GM10248 (cell line): ENCODE results near the gene SARNP.

ENCODE experiments used
- CTCF ChIA-PET: fragments of 300-600 bp; sonication (Branson Sonifier 250); formaldehyde crosslinking; extraction: SDS; loops from one replicate; lab custom pipeline; 2021; ENCODE audit warnings: antibody characterized with exemption; lab: Yijun Ruan, JAX
- POLR2A ChIA-PET: fragments of 350-650 bp; sonication (Branson Sonifier 250); formaldehyde crosslinking; extraction: SDS; loops from one replicate; lab custom pipeline; 2020; ENCODE audit warnings: antibody characterized with exemption; lab: Yijun Ruan, JAX
- DNase-seq: peaks from one replicate; pipeline ENCODE4 v3.0.0; 2012; ENCODE audit errors: extremely low spot score
- TF ChIP-seq, protein P1 (sequence below): IDR thresholded peaks from 2 replicates; pipeline ENCODE4 v1.5.1; 2012; ENCODE audit warnings: mild to moderate bottlenecking, low read depth; ENCODE audit errors: extremely low read depth, missing control alignments, control extremely low read depth

The SARNP gene

DNA sequence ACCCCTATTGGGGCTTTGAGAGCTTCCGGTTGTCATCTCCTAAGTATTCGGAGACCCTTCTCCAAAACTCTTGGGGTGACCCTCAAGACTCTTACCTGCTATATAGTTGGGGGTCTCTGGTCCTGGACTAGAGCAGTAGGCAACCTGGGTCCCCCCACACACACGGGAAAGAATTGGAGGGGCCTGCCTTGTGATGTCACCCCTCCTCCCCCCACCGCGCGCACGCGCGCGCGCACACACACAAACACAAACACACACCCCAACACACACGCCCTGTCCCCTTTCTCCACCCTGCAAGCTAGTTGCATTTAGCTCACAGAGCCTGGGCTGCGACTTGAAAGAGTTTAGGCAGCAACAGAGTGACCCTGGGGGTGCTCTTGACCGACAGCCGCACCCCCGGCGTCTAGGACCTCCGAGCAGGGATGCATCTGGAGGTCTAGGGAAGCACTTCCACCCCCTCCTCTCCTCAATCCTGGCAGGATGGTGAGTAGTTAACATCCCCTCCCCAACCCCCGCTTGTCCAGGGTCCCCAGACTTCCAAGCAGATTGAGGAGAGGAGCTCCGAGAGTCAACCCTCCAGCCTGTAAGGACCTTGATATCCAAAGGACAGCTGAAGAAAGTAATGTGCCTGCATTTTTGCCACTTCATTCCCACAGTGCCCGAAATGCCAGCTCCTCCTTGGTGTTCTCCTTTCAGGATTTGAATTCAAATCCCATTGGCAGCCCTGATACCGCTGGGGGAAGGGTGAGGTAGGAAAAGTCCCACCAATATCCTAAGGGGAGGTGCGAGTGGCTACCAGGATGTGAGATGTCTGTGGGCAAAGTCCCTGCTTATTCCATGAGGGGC, 13.3 kb upstream of the SARNP start:
- POLR2A ChIA-PET: interaction anchor here (0.5 to 2.8 kb wide), 4 partner anchors 12 to 326 kb away, joined by 3 to 41 read pairs (median 4); partner anchors contain the start of genes ORMDL2, PA2G4 and SARNP
- peak; percentile 65 for DNase-seq
- TF ChIP-seq, protein P1, sequence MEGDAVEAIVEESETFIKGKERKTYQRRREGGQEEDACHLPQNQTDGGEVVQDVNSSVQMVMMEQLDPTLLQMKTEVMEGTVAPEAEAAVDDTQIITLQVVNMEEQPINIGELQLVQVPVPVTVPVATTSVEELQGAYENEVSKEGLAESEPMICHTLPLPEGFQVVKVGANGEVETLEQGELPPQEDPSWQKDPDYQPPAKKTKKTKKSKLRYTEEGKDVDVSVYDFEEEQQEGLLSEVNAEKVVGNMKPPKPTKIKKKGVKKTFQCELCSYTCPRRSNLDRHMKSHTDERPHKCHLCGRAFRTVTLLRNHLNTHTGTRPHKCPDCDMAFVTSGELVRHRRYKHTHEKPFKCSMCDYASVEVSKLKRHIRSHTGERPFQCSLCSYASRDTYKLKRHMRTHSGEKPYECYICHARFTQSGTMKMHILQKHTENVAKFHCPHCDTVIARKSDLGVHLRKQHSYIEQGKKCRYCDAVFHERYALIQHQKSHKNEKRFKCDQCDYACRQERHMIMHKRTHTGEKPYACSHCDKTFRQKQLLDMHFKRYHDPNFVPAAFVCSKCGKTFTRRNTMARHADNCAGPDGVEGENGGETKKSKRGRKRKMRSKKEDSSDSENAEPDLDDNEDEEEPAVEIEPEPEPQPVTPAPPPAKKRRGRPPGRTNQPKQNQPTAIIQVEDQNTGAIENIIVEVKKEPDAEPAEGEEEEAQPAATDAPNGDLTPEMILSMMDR: no peak
- CTCF ChIA-PET: interaction anchor here (0.9 to 3.0 kb wide), 11 partner anchors 9 to 165 kb away, joined by 3 to 18 read pairs (median 3); partner anchors contain the start of gene PYM1

GRCh38 chr12:55829967-55830600, 12.6 kb upstream of the SARNP start:
- CTCF ChIA-PET: interaction anchor here (0.8 to 3.0 kb wide), 17 partner anchors 9 to 166 kb away, joined by 3 to 18 read pairs (median 3); partner anchors contain the start of genes ORMDL2, PYM1 and SARNP
- POLR2A ChIA-PET: interaction anchor here (0.5 to 2.8 kb wide), 10 partner anchors 11 to 793 kb away, joined by 3 to 41 read pairs (median 4); partner anchors contain the start of genes ORMDL2, PA2G4, RAB5B and SARNP
- peak; percentile 51 for DNase-seq
- TF ChIP-seq, protein P1: no peak

- DNase-seq: no peak
- CTCF ChIA-PET: interaction anchor here (1.4 to 3.0 kb wide), 4 partner anchors 8 to 154 kb away, joined by 3 to 18 read pairs (median 4); no protein-coding TSS in a partner anchor
- TF ChIP-seq, protein P1: no peak
- POLR2A ChIA-PET: interaction anchor here (2.8 kb wide), 1 partner anchor 9 kb away, joined by 41 read pairs; the partner anchor contains the start of genes ORMDL2 and SARNP
Observed at GRCh38 chr12:55828357-55828756, 10.8 kb upstream of the SARNP start.

- TF ChIP-seq, protein P1: no peak
- POLR2A ChIA-PET: no interaction called here
- DNase-seq: no peak
- CTCF ChIA-PET: interaction anchor here (1.2 to 1.3 kb wide), 4 partner anchors 10 to 98 kb away, joined by 3 to 14 read pairs (median 4); partner anchors contain the start of genes ORMDL2 and SARNP
Observed at GRCh38 chr12:55827806-55828205, 10.3 kb upstream of the SARNP start.

DNA sequence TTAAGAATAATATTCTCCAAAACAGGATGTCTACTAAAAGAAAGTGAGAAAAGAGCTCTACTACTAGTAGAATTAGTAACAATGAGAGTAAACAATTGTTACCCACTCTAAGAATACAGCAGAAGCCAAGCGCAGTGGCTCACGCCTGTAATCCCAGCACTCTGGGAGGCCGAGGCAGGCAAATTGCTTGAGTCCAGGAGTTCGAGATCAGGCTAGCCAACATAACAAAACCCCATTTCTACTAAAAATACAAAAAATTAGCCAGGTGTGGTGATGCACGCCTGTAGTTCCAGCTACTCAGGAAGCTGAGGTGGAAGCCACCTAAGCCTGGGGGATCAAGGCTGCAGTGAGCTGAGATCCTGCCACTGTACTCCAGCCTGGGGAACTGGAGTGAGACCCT, 7.2 kb upstream of the SARNP start:
- TF ChIP-seq, protein P1: no peak
- POLR2A ChIA-PET: interaction anchor here (0.6 kb wide), 2 partner anchors 53 to 99 kb away, joined by 3 to 5 read pairs; no protein-coding TSS in a partner anchor
- DNase-seq: no peak
- CTCF ChIA-PET: interaction anchor here (1.2 to 3.0 kb wide), 5 partner anchors 8 to 205 kb away, joined by 3 to 11 read pairs (median 3); no protein-coding TSS in a partner anchor

GRCh38 chr12:55823419-55823818, 5.9 kb upstream of the SARNP start:
- TF ChIP-seq, protein P1: no peak
- ChIA-PET POLR2A (no interaction called here), CTCF (interaction anchor here (0.9 to 3.0 kb wide), 5 partner anchors 14 to 117 kb away, joined by 3 to 11 read pairs (median 3); partner anchors contain the start of gene PYM1)
- DNase-seq: no peak
